HCT116 (cell line): ENCODE data around the gene TXNDC9. TPM values are rescaled to one million over a fixed set of nuclear protein-coding genes. Genes with fewer than 3 reads are reported as not detected.

Source experiments
- ATAC-seq: fragments of 200-7000 bp; cut with Tn5 transposase; 2 replicates; pipeline ENCODE4 v1.9.1; 2020; ENCODE audit warnings: mild to moderate bottlenecking, moderate library complexity
- BruUV-seq: library from RNA; stranded (reverse); fragments of 400-500 nt; replicated peaks from 2 replicates; lab custom pipeline; 2021; lab: Mats Ljungman, UMichigan
- CTCF ChIA-PET: fragments of 300-600 bp; sonication (Branson Sonifier 250); formaldehyde crosslinking; loops from one replicate; lab custom pipeline; 2021; ENCODE audit warnings: antibody characterized with exemption; lab: Charles Lee
- POLR2A ChIA-PET: fragments of 300-600, 350-600 bp; sonication (Branson Sonifier 250); formaldehyde crosslinking; loops from one replicate; lab custom pipeline; 2021; ENCODE audit warnings: antibody characterized with exemption; lab: Charles Lee
- RAD21 ChIA-PET, 2 experiments: fragments of 300-600 bp; sonication (Branson Sonifier 250); formaldehyde crosslinking; loops; one replicate each; lab custom pipeline; 2023; ENCODE audit warnings: low total read pairs in 2 of 2; ENCODE audit not compliant: uncharacterized antibody in 2 of 2, unreplicated experiment in 2 of 2, low non-redundant PET in 1 of 2; lab: Charles Lee
- DNase-seq: peaks from one replicate; pipeline ENCODE4 v3.0.0-alpha.2; 2010; ENCODE audit warnings: low read depth, low spot score
- H2AFZ ChIP-seq: fragments of 200-600 bp; shearing (Covaris generic), sonication (generic); 2 replicates; pipeline ENCODE4 v1.6.1; 2017; ENCODE audit warnings: low read depth, mixed run types, mixed read lengths, antibody characterized with exemption, low read length; ENCODE audit not compliant: poor library complexity, severe bottlenecking
- H3K27ac ChIP-seq: 2 replicates; pipeline ENCODE4 v1.5.1; 2012; ENCODE audit warnings: low read depth, low read length
- H3K27me3 ChIP-seq: fragments of 200-600 bp; sonication (generic); 2 replicates; pipeline ENCODE4 v1.6.1; 2016; ENCODE audit warnings: mixed run types, low read length, mixed read lengths; ENCODE audit not compliant: insufficient read depth
- H3K36me3 ChIP-seq, 2 experiments: fragments of 200-500 bp in 1 of 2; fragments of 200-600 bp in 1 of 2; sonication (Bioruptor generic) in 1 of 2; sonication (generic) in 1 of 2; 2 replicates each; pipeline versions ENCODE4 v1.5.1 to v1.6.1; 2014 to 2016; ENCODE audit warnings: low read length in 2 of 2, inconsistent platforms in 1 of 2, mixed read lengths in 1 of 2, mixed run types in 1 of 2; ENCODE audit not compliant: insufficient read depth in 2 of 2, control insufficient read depth in 1 of 2
- H3K4me1 ChIP-seq, 2 experiments: fragments of 200-600 bp in 1 of 2; sonication (generic) in 1 of 2; 2 replicates each; pipeline versions ENCODE4 v1.5.1 to v1.6.1; 2012 to 2017; ENCODE audit warnings: low read length in 2 of 2, inconsistent platforms in 1 of 2, mild to moderate bottlenecking in 1 of 2, mixed read lengths in 1 of 2, mixed run types in 1 of 2, moderate library complexity in 1 of 2; ENCODE audit not compliant: insufficient read depth in 2 of 2, control insufficient read depth in 1 of 2
- H3K4me2 ChIP-seq: fragments of 200-600 bp; sonication (generic); 2 replicates; pipeline ENCODE4 v1.6.1; 2017; ENCODE audit warnings: mixed run types, low read length, mixed read lengths
- H3K4me3 ChIP-seq, 2 experiments: fragments of 200-600 bp in 1 of 2; sonication (generic) in 1 of 2; replicated peaks in 1 of 2; 2 replicates each; pipeline ENCODE4 v1.5.1; 2011 to 2016; ENCODE audit warnings: low read length in 2 of 2, control low read depth in 1 of 2, low read depth in 1 of 2, mild to moderate bottlenecking in 1 of 2, mixed read lengths in 1 of 2, mixed run types in 1 of 2
- H3K79me2 ChIP-seq: fragments of 200-600 bp; sonication (generic); 2 replicates; pipeline ENCODE4 v1.6.1; 2017; ENCODE audit warnings: mild to moderate bottlenecking, mixed run types, low read length, moderate library complexity, mixed read lengths; ENCODE audit not compliant: insufficient read depth
- H3K9ac ChIP-seq: fragments of 200-600 bp; sonication (generic); 2 replicates; pipeline ENCODE4 v1.6.1; 2016; ENCODE audit warnings: low read length, mixed read lengths
- H3K9me2 ChIP-seq: fragments of 200-600 bp; sonication (generic), shearing (Covaris generic); 2 replicates; pipeline ENCODE4 v1.6.1; 2017; ENCODE audit warnings: mixed run types, mild to moderate bottlenecking, moderate library complexity; ENCODE audit not compliant: insufficient read depth
- H3K9me3 ChIP-seq, 2 experiments: fragments of 200-500 bp in 1 of 2; fragments of 200-600 bp in 1 of 2; sonication (Bioruptor generic) in 1 of 2; sonication (generic) in 1 of 2; 2 replicates each; pipeline ENCODE4 v1.6.1; 2014 to 2017; ENCODE audit warnings: low read length in 2 of 2, mixed read lengths in 2 of 2, inconsistent platforms in 1 of 2, low read depth in 1 of 2, mild to moderate bottlenecking in 1 of 2, mixed run types in 1 of 2, moderate library complexity in 1 of 2; ENCODE audit not compliant: control insufficient read depth in 1 of 2, insufficient read depth in 1 of 2
- H4K20me1 ChIP-seq: fragments of 200-600 bp; sonication (generic), shearing (Covaris generic); 2 replicates; pipeline ENCODE4 v1.6.1; 2017; ENCODE audit warnings: mixed run types, mild to moderate bottlenecking, moderate library complexity; ENCODE audit not compliant: insufficient read depth
- CBX3 ChIP-seq: IDR thresholded peaks from 2 replicates; pipeline ENCODE4 v1.6.1; 2012; ENCODE audit warnings: low read depth
- EGR1 ChIP-seq: IDR thresholded peaks from 2 replicates; pipeline ENCODE4 v1.6.1; 2012; ENCODE audit warnings: low read depth
- ELF1 ChIP-seq: IDR thresholded peaks from 2 replicates; pipeline ENCODE4 v1.6.1; 2012; ENCODE audit warnings: low read depth, borderline replicate concordance
- EZH2 ChIP-seq: fragments of 200-600 bp; sonication (generic); IDR thresholded peaks from 2 replicates; pipeline ENCODE4 v1.6.1; 2017; ENCODE audit warnings: antibody characterized with exemption, mixed run types
- EZH2phosphoT487 ChIP-seq: fragments of 200-600 bp; IDR thresholded peaks from 2 replicates; pipeline ENCODE4 v1.6.1; 2018; ENCODE audit warnings: antibody characterized with exemption, borderline replicate concordance
- FOSL1 ChIP-seq: IDR thresholded peaks from 2 replicates; pipeline ENCODE4 v1.6.1; 2012; ENCODE audit warnings: low read depth
- JUND ChIP-seq: IDR thresholded peaks from 2 replicates; pipeline ENCODE4 v1.6.1; 2012
- MAX ChIP-seq: IDR thresholded peaks from 2 replicates; pipeline ENCODE4 v1.6.1; 2012
- POLR2A ChIP-seq: IDR thresholded peaks from 2 replicates; pipeline ENCODE4 v1.7.0; 2011; ENCODE audit warnings: borderline replicate concordance; ENCODE audit not compliant: insufficient read depth, insufficient read length; ENCODE audit errors: extremely low read depth
- POLR2AphosphoS5 ChIP-seq: IDR thresholded peaks from 2 replicates; pipeline ENCODE4 v1.6.1; 2011; ENCODE audit warnings: mild to moderate bottlenecking, low read depth, low read length, moderate library complexity
- RAD21 ChIP-seq: IDR thresholded peaks from 2 replicates; pipeline ENCODE4 v1.6.1; 2012; ENCODE audit warnings: low read depth, mild to moderate bottlenecking
- REST ChIP-seq: IDR thresholded peaks from 2 replicates; pipeline ENCODE4 v1.6.1; 2012; ENCODE audit warnings: low read depth
- SIN3A ChIP-seq: IDR thresholded peaks from 2 replicates; pipeline ENCODE4 v1.6.1; 2012; ENCODE audit warnings: low read depth
- SP1 ChIP-seq: IDR thresholded peaks from 2 replicates; pipeline ENCODE4 v1.6.1; 2012; ENCODE audit warnings: low read depth
- SRF ChIP-seq: IDR thresholded peaks from 2 replicates; pipeline ENCODE4 v1.6.1; 2012; ENCODE audit warnings: low read depth
- TCF7L2 ChIP-seq: IDR thresholded peaks from 2 replicates; pipeline ENCODE4 v1.7.0; 2011; ENCODE audit warnings: borderline replicate concordance, inconsistent platforms; ENCODE audit not compliant: insufficient read depth, insufficient read length; ENCODE audit errors: extremely low read depth
- YY1 ChIP-seq: IDR thresholded peaks from 2 replicates; pipeline ENCODE4 v1.6.1; 2011; ENCODE audit warnings: low read length, low read depth, moderate library complexity, mild to moderate bottlenecking; ENCODE audit not compliant: insufficient replicate concordance; ENCODE audit errors: extremely low read depth
- ZFX ChIP-seq: fragments of 450-650 bp; IDR thresholded peaks from 2 replicates; pipeline ENCODE4 v1.6.1; 2017
- ZNF274 ChIP-seq: fragments of 200-500 bp; sonication (Bioruptor generic); IDR thresholded peaks from 2 replicates; pipeline ENCODE4 v1.6.1; 2014; ENCODE audit warnings: mild to moderate bottlenecking, low read depth, low read length, inconsistent platforms
- intact Hi-C: fragments of 100-400 bp; cut with micrococcal nuclease; formaldehyde crosslinking; loops from 2 replicates; pipeline ENCODE4 v1.10.0; 2022
- total RNA-seq: library from RNA; stranded (reverse); gene quantifications from one replicate; pipeline ENCODE4 v1.2.1, GENCODE V29; 2021; ENCODE audit not compliant: unreplicated experiment

TXNDC9 gene
- total RNA-seq, 1 experiment from 2014 or later = 18.3 TPM

GRCh38 chr2:99335911-99336803, at the start of gene TXNDC9 (continued):
- TF ChIP-seq EZH2phosphoT487 = no peak
- peak; percentile 85 for TF ChIP-seq MAX
- TF ChIP-seq EZH2 = no peak
- no peak for TF ChIP-seq RAD21
- TF ChIP-seq JUND = no peak
- TF ChIP-seq ELF1 = no peak; the same call in 1 of the 2 replicates
- TF ChIP-seq EGR1 = no peak
- peak; percentile 85 for TF ChIP-seq POLR2A
- TF ChIP-seq TCF7L2 = no peak
- TF ChIP-seq CBX3 = peak; percentile 89
- TF ChIP-seq SIN3A = peak; percentile 59
- TF ChIP-seq, all 23 proteins: peak for 11

DNA sequence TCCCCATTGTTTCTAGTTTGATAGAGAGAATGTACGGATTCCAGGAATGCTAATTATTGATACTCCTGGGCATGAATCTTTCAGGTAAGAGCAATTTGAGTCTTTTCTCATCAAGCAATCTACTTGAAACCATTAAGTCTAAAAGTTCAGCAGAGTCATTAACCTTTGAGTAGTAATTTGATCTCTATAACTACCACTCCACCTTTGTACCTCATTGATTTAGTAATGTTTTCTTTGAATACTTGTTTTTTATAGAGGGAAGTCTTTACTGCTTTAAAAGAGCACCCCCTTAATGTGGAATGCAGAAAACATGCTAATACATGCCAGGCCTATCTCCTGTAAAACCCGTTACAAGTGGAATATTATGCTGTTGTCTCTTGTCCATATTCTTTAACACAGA, 46.0 kb upstream of the TXNDC9 start:
- Histone ChIP-seq H3K36me3 (peaks cover 31 to 56% of the 10 kb centered on the region in 2 experiments), H3K9me2 (no peaks in the 10 kb centered on the region), H4K20me1 (no peaks in the 10 kb centered on the region), H3K27ac (no peak overlapping the region), H3K27me3 (no peaks in the 10 kb centered on the region), H3K4me3 (no peak overlapping the region), H3K4me2 (no peak overlapping the region), H3K4me1 (no peaks in the 10 kb centered on the region), H3K9me3 (no peaks in the 10 kb centered on the region), H3K79me2 (peaks cover 49% of the 10 kb centered on the region), H2AFZ (no peak overlapping the region), H3K9ac (no peak overlapping the region)
- no peak for TF ChIP-seq CBX3
- no peak for TF ChIP-seq POLR2AphosphoS5
- TF ChIP-seq FOSL1 = no peak
- TF ChIP-seq SP1 = no peak
- no peak for TF ChIP-seq ZNF274
- TF ChIP-seq REST = no peak
- no peak for TF ChIP-seq YY1
- TF ChIP-seq RAD21 = no peak
- no peak for TF ChIP-seq SRF
- TF ChIP-seq EZH2phosphoT487 = no peak
- TF ChIP-seq SIN3A = no peak
- no peak for TF ChIP-seq ZFX
- no peak for TF ChIP-seq ELF1
- no peak for TF ChIP-seq TCF7L2
- intact Hi-C loops = no loop called here
- BruUV-seq = no TSS peak
- ChIA-PET CTCF (no interaction called here), RAD21 (no interaction called here), POLR2A (no interaction called here)
- DNase-seq (no peak), ATAC-seq (no peak)
